ENCODE measurements around the gene SERPINA7. TPM values are rescaled to one million over a fixed set of nuclear protein-coding genes. Genes with fewer than 3 reads are reported as not detected.

The SERPINA7 gene, protein sequence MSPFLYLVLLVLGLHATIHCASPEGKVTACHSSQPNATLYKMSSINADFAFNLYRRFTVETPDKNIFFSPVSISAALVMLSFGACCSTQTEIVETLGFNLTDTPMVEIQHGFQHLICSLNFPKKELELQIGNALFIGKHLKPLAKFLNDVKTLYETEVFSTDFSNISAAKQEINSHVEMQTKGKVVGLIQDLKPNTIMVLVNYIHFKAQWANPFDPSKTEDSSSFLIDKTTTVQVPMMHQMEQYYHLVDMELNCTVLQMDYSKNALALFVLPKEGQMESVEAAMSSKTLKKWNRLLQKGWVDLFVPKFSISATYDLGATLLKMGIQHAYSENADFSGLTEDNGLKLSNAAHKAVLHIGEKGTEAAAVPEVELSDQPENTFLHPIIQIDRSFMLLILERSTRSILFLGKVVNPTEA
- 163 and 315 TPM in 2 replicates for total RNA-seq (2016; rRNA removed; fragmentation: Illumina TruSeq; extraction: Trizol)
- 32.6 and 34.0 TPM in 2 replicates for total RNA-seq (2016; cell fraction: cytosol; rRNA removed; fragmentation: Illumina TruSeq; extraction: Trizol; ENCODE audit: low read depth)
- total RNA-seq (2016; cell fraction: insoluble cytoplasmic fraction; rRNA removed; fragmentation: Illumina TruSeq; extraction: Trizol) = 165 and 313 TPM in 2 replicates
- 53.2 and 56.6 TPM in 2 replicates for total RNA-seq (2016; cell fraction: membrane; rRNA removed; fragmentation: Illumina TruSeq; extraction: Trizol)
- 236 and 293 TPM in 2 replicates for total RNA-seq (2016; cell fraction: nucleus; rRNA removed; fragmentation: Illumina TruSeq; extraction: Trizol)
- 421 and 456 TPM in 2 replicates for polyA plus RNA-seq (2011; rRNA removed)
- 227 and 362 TPM in 2 replicates for polyA plus RNA-seq (2011; cell fraction: cytosol; rRNA removed)
- 85.5 and 105 TPM in 2 replicates for polyA plus RNA-seq (2011; cell fraction: nucleus; rRNA removed)
- polyA plus RNA-seq (2012) = 205 and 227 TPM in 2 replicates
- 30.7 and 31.3 TPM in 2 replicates for polyA plus RNA-seq (2016; cell fraction: cytosol; fragmentation: Illumina TruSeq; extraction: Trizol; ENCODE audit: low read depth)
- 136 and 151 TPM in 2 replicates for polyA plus RNA-seq (2016; cell fraction: insoluble cytoplasmic fraction; fragmentation: Illumina TruSeq; extraction: Trizol; ENCODE audit: low read depth)
- 37.3 and 38.5 TPM in 2 replicates for polyA plus RNA-seq (2016; cell fraction: membrane; fragmentation: Illumina TruSeq; extraction: Trizol; ENCODE audit: low read depth)
- polyA plus RNA-seq (2016; cell fraction: nucleus; fragmentation: Illumina TruSeq; extraction: Trizol; ENCODE audit: insufficient read depth, low read depth) = 307 and 332 TPM in 2 replicates
- 0.09 and 190 TPM in 2 replicates for polyA minus RNA-seq (2011; rRNA and poly(A)+ RNA removed; ENCODE audit: low replicate concordance)
- 136 and 164 TPM in 2 replicates for polyA minus RNA-seq (2011; cell fraction: cytosol; rRNA and poly(A)+ RNA removed)
- 81.8 and 124 TPM in 2 replicates for polyA minus RNA-seq (2011; cell fraction: nucleus; rRNA and poly(A)+ RNA removed)
- percentile 97 among the genes with signal in this experiment for Bru-seq, nascent RNA
- BruChase-seq, experiment 1, labeled RNA remaining after a 6-hour chase = percentile 99 among the genes with signal in this experiment
- BruChase-seq, experiment 2, labeled RNA remaining after a 2-hour chase = percentile 98 among the genes with signal in this experiment
- long read RNA-seq, experiment 1, transcript SERPINA7-202 (5 exons, 1,600 nt) = major isoform, 327 of 656 reads
- long read RNA-seq, experiment 1, transcript SERPINA7-201 (4 exons, 2,642 nt) = minor isoform, 110 of 656 reads
- long read RNA-seq, experiment 1, partial matches to known transcripts = 133 of 656 reads
- long read RNA-seq, experiment 1, other reads (novel, unspliced or antisense) = 86 of 656 reads
- long read RNA-seq, experiment 2, transcript SERPINA7-202 (5 exons, 1,600 nt) = minor isoform, 95 of 462 reads
- long read RNA-seq, experiment 2, transcript SERPINA7-201 (4 exons, 2,642 nt) = major isoform, 159 of 462 reads
- long read RNA-seq, experiment 2, partial matches to known transcripts = 79 of 462 reads
- long read RNA-seq, experiment 2, other reads (novel, unspliced or antisense) = 128 of 462 reads

DNA sequence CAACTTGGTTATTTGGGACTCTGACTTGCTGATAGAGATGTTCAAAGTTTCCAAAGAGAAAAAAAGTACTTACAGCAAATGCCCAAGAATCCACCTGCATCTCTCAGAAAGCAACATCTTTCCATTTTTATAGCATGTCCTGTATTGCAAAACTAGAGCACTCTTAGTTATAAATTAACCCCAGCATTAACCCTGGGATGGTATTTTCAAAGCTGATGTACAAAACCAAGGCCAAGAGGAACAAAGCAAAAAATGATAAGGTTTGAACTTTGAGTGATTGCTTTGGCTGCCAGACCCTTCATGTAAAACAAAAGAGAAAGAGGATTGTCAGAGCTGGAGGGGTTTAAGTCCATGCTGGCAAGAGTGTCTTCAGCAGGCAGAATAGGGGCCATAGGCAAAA, at the start of gene SERPINA7:
Gene SERPINA7 (minus strand): TSS at position 103 of the 400 bp plus-strand sequence. CDS start 1,669 bp downstream, outside the sequence.
- BruUV-seq (replicated peaks) = no TSS peak
- H3K4me2 ChIP-seq (ENCODE audit: low read depth, low read length) = peak within 1 kb of the TSS; percentile 83
- no peaks in the 10 kb centered on the region for H3K27me3 ChIP-seq (ENCODE audit: control insufficient read depth in 1 of 2, insufficient read depth in 2 of 2, low read length in 2 of 2)
- H3K4me3 ChIP-seq (replicated peaks in 1 of 3; ENCODE audit: insufficient read depth in 1 of 3, low read depth in 2 of 3, low read length in 3 of 3) = peak within 1 kb of the TSS; percentile 65 to 75 (median 69)
- intact Hi-C loops (cut with micrococcal nuclease; ENCODE audit: unreplicated experiment) (no loop called here), in situ Hi-C loops (cut with HindIII; ENCODE audit: extremely low pct_ligation_motif_present, low pct_unique_long_range_greater_than_20kb) (no loop called here)
- H3K79me2 ChIP-seq (ENCODE audit: insufficient read depth, low read length) = peaks cover 30% of the 10 kb centered on the region
- no peaks in the 10 kb centered on the region for H4K20me1 ChIP-seq (ENCODE audit: insufficient read depth, low read length)
- POLR2A ChIA-PET = interaction anchor here (1.1 to 1.8 kb wide), 5 partner anchors 9 to 61 kb away, joined by 3 to 8 read pairs (median 3); no protein-coding TSS in a partner anchor
- peak within 1 kb of the TSS; percentile 42 for H2AFZ ChIP-seq (ENCODE audit: low read length)
- DNase-seq (ENCODE audit: low spot score) (peak; percentile 89), ATAC-seq (peak; percentile 92), FAIRE-seq (peak; percentile 94)
- H3K27ac ChIP-seq (ENCODE audit: extremely low read length, insufficient read depth, low read length) = peak within 1 kb of the TSS; percentile 86
- CTCF ChIA-PET (ENCODE audit: low intra/inter-chr PET ratio, low total read pairs) = interaction anchor here (3.0 kb wide), 1 partner anchor 63 kb away, joined by 16 read pairs; no protein-coding TSS in a partner anchor
- H3K4me1 ChIP-seq (ENCODE audit: insufficient read depth, low read length) = peaks cover 57% of the 10 kb centered on the region
- H3K9me3 ChIP-seq (ENCODE audit: low read length) = no peaks in the 10 kb centered on the region
- peaks cover 3 to 17% of the 10 kb centered on the region in 2 experiments; a peak in 2 of 5 replicates for H3K36me3 ChIP-seq (replicated peaks in 1 of 2; ENCODE audit: control insufficient read depth in 1 of 2, insufficient read depth in 2 of 2, low read length in 2 of 2)
- peak within 1 kb of the TSS; percentile 64 for H3K9ac ChIP-seq (ENCODE audit: insufficient read depth, low read depth, low read length)
- TF ChIP-seq, protein P1, sequence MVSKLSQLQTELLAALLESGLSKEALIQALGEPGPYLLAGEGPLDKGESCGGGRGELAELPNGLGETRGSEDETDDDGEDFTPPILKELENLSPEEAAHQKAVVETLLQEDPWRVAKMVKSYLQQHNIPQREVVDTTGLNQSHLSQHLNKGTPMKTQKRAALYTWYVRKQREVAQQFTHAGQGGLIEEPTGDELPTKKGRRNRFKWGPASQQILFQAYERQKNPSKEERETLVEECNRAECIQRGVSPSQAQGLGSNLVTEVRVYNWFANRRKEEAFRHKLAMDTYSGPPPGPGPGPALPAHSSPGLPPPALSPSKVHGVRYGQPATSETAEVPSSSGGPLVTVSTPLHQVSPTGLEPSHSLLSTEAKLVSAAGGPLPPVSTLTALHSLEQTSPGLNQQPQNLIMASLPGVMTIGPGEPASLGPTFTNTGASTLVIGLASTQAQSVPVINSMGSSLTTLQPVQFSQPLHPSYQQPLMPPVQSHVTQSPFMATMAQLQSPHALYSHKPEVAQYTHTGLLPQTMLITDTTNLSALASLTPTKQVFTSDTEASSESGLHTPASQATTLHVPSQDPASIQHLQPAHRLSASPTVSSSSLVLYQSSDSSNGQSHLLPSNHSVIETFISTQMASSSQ (IDR thresholded peaks at IDR 0.05; ENCODE audit: low read depth) = peak; percentile 97
- TF ChIP-seq, protein P1 (CRISPR knock-in tag; IDR thresholded peaks at IDR 0.05; ENCODE audit: borderline replicate concordance) = peak; percentile 98
- TF ChIP-seq THAP11 (CRISPR knock-in tag; IDR thresholded peaks at IDR 0.05) (peak; percentile 55; the same call in 1 of the 2 replicates), SRSF4 (IDR thresholded peaks at IDR 0.05; ENCODE audit: low read depth, low read length, poor library complexity, severe bottlenecking) (no peak), GATAD2A (CRISPR knock-in tag; IDR thresholded peaks at IDR 0.05) (peak; percentile 69), SMC3 (IDR thresholded peaks at IDR 0.05; ENCODE audit: low read length) (no peak)

Measured in HepG2 (cell line).